Glomerular visceral epithelial cell (primary cell): ENCODE data around the gene TMEM86B.
A peak's percentile ranks its signal among the peaks of the same experiment; 100 is the strongest.

ENCODE experiments used
- DNase-seq: peaks from one replicate; pipeline ENCODE4 v3.0.0-alpha.2; 2016; ENCODE audit errors: extremely low spot score

The TMEM86B gene

DNA sequence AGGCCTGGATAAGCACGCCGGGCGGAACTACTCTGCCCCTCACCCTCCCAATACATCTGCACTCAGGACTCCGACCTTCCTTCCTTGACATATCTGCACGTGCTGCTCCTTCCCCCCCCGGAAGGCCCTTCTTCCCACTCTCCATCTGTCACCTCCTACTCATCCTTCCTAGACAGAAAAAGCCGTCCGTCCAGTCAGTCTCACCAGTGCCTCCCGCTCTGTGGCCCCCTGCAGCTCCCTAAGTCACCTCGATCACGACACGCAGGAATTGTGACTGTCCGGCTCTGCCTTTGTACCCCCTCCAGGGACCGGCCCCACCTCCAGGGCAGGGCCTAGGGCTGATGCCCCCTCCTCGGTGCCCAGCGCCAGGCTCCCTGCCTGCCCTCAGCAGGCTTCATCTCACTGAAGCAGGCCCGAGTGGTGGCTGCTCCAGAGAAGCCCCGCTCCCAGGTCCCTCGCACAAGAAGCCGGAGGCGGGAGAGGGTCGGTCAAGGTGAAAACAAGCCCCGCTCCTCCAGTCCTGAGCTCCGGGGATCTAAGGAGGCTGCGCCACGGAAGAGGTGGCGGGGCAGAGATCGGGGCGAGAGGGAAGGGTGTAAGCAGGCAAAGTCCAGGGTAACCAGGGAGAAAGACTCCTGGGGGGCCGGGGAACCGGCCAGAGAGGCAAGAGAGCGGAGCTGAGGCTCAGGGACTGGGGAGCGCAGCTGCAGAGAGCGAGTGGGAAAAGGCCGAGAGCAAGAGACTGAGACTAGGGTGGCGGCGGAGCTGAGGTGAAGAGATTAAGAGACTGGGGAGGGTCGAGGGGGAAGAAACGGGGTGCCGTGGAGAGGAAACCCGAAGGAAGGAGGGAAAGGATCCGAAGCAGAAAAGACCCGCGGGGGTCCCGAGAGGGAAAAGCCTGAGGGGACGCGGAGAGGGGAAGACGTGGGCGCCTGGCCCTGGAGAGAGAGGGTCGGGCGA is 29.2 kb upstream of the TMEM86B start:
- peak; percentile 16 for DNase-seq

GRCh38 chr19:55256562-55257460 is 28.2 kb upstream of the TMEM86B start:
- DNase-seq, result no peak

DNA sequence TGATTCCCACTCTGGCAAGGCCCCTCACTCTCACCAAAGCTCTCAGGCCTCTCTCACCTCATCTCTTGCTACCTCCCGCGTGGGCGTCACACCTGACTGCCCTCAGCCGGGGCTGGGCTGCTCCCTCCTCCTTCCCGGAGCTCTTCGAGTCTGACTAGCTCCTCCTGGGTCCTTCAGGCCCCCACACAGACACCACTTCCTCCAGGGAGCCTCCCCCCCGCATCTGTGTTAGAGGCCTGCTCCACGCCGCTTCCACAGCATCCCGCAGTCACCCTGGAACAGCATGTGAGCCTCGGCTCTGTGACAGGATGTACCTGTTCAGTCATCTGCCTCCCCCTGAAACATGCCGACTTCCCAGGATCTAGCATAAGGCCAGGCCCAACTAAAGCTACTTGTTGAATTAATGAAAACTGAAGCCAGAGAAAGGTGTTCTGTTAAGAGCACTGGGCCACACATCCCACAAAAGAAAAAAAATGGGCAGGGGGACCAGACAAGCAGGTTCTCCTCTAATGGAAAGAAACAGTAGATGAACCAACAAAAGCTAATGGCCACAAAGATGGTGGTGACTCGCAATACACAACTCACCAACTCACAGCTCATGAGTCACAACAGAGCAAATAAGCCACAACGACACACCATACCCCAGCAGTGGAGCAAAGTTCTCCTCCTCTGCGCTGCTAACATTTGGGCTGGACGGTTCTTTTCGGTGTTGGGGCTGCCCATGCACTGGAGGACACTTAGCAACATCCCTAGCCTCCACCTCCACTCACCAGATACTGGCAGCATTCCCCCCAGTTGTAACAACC is 27.3 kb upstream of the TMEM86B start:
- peak; percentile 60 for DNase-seq

DNA sequence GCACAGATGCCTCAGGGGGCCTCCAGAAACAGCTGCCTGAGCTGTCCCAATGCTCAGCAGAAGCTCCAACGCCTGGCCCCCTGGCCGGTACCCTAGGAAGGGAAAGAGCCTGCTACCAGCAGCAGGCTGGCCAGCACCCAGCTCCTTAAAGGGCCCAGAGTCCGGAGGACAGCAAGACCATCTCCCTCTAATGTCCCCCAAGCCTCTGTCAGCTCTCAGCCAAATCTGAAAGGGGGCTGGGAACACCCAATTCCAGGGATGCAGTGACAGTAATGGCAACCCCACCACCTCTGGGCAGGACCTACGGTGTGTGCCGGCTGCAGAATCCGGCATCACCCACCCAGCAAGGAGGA is 26.0 kb upstream of the TMEM86B start:
- no peak for DNase-seq

DNA sequence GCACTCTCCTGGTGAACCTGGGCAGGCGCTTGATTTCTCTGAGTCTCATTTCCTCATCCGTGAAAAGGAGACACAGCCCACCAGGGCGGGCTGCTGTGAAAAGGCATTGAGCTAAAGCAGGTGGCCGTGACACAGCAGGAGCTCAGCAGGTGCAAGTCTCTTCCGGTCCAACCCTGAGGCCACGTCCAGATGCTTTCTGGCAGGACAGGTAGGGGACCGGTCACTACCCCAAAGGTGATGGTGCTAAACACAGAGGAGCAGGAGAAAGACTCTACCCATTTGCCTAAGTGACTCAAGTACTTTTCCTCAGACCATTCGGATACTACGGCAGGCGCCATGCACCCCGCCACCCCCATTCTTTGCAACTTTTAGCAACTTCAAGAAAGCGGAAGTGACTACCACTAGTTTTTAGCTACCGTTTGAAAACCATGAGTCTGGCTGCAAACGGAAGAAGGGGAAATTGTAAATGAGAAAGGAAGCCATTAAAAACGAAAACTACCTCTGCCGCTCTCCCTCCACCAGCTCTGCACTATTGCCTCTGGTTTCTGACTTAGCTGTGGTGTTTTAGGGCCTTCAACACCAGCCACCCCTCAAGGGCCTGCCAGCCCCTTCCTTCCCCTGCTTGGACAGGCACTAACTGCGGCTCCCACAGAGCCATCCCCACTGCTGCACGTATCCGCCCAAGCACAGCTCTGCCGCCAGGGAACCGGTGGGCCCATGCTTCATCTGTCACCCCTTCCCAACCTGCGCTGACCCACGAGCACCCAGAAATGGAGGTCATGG is 25.5 kb upstream of the TMEM86B start:
- DNase-seq, result no peak

- no peak for DNase-seq
Measured at GRCh38 chr19:55252760-55253663, 24.4 kb upstream of the TMEM86B start.

DNA sequence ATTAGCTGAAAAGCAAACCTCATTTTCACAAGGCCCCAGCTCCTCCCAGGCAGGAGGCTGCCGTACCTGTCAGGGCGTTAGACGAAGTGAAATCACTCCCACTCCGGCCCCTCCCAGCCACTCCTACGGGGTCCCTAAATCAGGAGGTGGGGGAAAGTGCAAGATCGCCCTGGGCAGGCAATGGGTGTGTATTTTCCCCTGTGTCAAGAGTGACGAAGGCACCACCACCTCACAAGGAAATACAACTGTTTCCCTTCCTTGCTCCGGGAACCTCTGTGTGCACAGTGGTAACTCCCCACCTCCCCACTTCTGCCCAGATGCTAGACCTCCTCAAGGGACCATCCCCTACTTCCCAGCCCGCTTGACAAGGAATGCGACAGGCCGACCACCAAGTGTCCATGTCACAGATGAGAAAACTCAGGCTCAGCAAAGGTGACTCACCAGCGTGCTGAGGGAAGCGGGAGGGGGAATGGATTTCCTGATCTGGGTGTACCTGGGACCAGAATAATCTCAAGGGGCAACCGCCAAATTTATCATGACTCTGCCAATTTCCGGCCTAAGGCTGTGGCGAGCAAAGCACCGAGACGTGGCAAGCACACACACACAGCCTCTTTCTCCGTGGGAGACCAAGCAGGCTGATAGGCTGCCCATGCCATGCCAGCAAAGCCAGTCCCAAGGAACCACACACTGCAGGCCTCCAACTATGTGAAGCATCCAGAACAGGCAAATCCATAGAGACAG is 22.9 kb upstream of the TMEM86B start:
- peak; percentile 88 for DNase-seq

DNA sequence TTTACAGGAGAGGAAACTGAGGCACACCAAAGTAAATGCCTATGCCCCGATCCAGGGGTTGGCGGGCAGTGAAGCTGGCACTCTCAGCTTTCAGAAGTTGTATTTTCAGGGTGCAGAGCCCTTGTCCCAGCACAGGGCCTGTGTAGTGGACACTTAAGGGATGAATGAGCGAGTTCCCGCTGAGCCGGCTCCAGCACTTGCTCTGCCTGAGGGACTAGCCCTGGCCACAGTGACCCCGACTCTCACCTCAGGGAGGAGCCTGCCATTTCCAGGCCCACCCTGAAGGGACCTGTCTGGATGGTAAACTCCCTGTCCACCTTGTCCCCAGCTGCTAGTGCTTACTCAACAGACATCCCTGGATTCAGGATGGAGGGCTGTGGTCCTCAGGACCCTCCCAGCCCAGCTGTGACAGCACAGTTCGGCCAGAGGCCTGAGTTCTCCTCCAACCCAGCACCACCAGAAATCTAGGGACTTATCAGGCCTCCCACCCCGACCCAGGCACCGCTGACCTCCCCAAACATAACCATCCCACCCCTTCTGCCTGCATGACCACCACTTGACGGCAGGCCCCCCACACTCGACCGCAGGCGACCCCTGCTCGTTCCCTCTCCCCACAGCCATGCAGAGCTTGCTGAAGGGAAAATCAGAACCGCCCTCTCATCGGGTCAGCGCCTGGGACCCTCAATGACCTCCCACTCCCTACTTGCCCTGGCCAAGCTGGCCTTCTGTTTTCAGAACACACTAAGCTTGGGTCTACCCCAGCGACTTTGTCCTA is 21.9 kb upstream of the TMEM86B start:
- no peak for DNase-seq

DNA sequence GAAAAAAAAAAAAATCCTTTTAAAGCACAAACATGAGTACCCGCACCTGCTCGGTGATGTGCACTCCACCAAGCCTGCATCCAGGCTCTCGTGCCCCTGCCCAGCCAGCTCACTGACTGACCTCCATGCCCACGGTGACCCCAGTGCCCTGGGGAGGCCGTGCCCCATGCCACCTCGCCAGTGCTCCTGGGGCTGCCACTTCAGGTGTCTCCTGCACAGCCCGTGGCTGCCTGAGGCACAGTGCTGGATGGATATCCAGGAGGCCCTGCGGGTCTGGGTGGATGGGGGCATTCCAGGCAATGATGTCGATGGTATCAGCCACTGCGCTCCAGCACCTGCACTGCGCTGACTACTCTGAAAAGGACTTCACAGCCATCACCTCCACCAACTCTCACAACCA is 21.3 kb upstream of the TMEM86B start:
- no peak for DNase-seq

- DNase-seq, result no peak
Measured at GRCh38 chr19:55248704-55249103, 20.1 kb upstream of the TMEM86B start.

GRCh38 chr19:55248166-55248675 is 19.7 kb upstream of the TMEM86B start:
- DNase-seq, result no peak

DNA sequence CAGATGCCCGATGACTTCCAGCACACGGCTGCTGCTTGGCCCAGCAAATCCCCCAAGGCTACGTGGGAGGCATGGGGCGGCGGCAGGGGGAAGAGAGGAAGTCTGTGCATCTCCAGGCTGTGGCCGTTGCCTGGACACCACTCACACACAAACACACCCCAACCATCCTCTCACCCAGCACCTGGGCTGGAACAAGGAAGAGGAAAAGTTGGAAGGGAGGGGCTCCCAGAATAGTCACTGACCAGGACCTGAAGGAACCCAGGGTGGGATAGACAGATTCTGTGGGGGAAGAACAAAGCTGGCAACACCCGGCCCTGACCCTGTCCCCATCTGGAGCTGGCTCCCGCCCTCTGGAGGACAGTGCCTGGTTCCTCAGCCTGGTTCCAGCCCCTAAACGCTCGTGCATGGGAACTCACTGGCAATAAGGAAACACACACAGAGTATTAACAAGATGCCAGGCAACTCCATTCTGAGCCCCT is 19.1 kb upstream of the TMEM86B start:
- DNase-seq, result peak; percentile 80

DNA sequence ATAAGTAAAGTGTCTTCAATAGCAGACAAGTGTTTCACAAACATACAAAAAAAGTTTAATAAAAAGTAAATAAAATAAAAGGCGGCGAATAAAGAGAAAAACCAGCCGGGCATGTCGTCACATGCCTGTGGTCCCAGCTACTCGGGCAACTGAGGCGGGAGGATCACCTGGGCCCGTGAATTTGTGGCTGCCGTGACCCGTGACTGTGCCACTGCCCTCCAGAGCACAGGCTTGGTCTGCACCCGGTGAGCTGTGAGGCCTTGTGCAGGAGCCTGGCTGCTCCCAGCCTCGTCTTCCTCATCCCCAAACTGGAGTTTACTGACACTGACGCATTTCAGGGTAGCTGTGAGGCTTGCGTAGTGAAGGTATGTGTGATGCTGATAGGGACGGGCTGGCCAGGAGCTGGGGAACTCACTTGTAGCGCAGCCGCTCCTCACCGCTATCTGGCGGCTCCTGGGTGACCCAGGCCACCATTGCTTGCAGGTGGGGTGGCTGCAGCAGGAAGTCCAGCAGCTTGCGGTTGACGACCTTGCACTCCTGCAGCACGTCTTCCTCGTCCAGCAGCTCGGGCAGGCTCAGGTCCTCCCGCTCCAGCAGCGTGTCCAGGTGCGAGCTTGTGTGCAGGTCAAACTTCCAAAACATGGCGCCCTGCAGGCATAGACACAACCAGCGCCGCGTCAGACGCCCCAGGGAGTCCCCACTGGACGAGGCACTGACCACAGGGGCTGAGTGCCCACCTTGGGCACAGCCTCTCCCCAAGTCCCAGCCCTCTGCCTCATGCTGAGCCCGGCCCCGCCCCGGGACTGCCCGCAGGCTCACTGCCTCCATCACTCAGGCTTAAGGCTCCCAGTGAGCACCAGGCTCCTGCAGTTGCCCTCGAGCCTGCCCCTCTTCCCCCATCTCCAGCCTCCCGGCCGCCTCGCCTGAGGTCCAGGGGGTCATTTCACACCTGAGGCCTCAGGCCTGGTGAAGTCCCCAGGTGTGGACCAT is 18.2 kb upstream of the TMEM86B start:
- no peak for DNase-seq

DNA sequence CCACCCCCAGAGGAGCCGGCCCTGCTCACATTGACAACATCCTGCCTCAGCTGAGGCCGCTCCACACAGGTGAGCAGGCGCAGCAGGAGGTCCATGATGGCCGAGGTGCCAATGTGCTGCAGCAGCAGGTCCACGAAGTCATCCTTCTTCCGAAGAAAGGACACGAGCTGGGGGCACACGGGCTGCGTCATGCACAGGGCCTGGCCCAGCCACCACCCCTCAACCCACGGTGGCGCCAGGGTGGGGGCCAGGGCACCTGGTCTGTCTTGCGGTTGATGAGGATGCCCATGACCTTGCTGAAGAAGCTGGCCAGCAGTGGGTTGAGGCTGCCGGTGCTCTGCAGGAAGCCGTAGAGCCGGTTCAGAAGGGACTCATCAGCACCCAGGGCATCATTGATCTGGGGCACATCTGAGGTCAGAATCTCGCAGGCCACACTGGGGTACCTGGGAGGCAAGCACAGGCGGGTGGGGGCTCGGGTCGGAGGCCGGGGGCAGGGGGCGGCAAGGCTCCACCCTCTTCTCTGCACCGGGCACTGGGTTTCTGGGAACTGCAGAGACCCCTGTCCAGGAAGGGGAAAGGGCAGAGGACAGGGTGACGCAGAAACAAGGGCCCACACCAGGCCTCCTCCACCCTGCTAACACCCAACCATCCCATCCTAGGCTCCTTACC is 16.8 kb upstream of the TMEM86B start:
- DNase-seq, result no peak

- no peak for DNase-seq
Measured at GRCh38 chr19:55244004-55244680, 15.6 kb upstream of the TMEM86B start.

GRCh38 chr19:55242517-55242916 is 14.0 kb upstream of the TMEM86B start:
- no peak for DNase-seq
